ENCODE measurements around the gene SFT2D1.

DNA sequence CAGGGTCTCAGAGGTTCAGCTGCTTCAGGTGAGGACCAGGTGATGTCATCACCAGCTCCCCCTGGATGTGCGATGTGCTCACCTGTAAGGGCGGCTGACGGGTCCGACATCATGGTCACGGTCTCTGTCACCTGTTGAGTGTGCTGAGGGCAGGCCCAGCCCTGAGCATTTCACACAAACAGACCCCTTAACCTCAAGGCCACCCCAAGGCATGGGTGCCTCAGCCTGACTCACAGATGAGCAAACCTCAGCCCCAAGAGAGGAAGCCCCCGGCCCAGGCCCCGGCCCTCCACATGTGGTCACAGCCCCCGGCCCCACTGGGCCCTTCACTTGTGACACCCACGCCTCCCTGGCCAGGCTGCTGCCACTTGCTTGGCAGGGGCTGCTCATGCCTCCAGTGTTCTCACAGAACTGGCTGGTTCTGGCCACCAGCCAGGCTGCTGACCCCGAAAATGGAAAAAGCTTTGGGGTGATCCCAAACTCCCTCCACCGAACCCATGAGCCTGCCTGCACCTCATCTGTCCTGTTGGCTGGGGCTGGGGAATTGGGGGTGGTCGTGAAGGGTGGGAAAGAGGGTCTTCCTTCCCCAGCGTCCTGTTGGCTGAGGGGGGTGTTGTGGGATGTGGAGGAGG is 67.5 kb downstream of the SFT2D1 start:
- TF ChIP-seq, protein P1, sequence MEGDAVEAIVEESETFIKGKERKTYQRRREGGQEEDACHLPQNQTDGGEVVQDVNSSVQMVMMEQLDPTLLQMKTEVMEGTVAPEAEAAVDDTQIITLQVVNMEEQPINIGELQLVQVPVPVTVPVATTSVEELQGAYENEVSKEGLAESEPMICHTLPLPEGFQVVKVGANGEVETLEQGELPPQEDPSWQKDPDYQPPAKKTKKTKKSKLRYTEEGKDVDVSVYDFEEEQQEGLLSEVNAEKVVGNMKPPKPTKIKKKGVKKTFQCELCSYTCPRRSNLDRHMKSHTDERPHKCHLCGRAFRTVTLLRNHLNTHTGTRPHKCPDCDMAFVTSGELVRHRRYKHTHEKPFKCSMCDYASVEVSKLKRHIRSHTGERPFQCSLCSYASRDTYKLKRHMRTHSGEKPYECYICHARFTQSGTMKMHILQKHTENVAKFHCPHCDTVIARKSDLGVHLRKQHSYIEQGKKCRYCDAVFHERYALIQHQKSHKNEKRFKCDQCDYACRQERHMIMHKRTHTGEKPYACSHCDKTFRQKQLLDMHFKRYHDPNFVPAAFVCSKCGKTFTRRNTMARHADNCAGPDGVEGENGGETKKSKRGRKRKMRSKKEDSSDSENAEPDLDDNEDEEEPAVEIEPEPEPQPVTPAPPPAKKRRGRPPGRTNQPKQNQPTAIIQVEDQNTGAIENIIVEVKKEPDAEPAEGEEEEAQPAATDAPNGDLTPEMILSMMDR (IDR thresholded peaks at IDR 0.05): no peak
- TF ChIP-seq POLR2A (IDR thresholded peaks at IDR 0.05) (no peak), POLR2AphosphoS5 (IDR thresholded peaks at IDR 0.05) (no peak)

Data from breast epithelium (tissue), 3 donors.